DOHH2 (cell line): ENCODE data around the gene HOXB8.
A peak's percentile ranks its signal among the peaks of the same experiment; 100 is the strongest.

Experiments
- H3F3A ChIP-seq: fragments of 200-600 bp; sonication (generic), shearing (Covaris generic); 2 replicates; pipeline ENCODE4 v1.6.0; 2016; ENCODE audit warnings: antibody characterized with exemption, mild to moderate bottlenecking; ENCODE audit not compliant: control insufficient read depth, insufficient read depth
- H3K27ac ChIP-seq: fragments of 200-600 bp; sonication (generic); 2 replicates; pipeline ENCODE4 v1.5.1; 2014; ENCODE audit warnings: low read depth, mild to moderate bottlenecking, low read length, moderate library complexity
- H3K27me3 ChIP-seq: fragments of 200-600 bp; sonication (generic); 2 replicates; pipeline ENCODE4 v1.6.1; 2014; ENCODE audit warnings: mild to moderate bottlenecking, low read length, mixed read lengths; ENCODE audit not compliant: control insufficient read depth
- H3K36me3 ChIP-seq: fragments of 200-600 bp; sonication (generic); 2 replicates; pipeline ENCODE4 v1.6.1; 2014; ENCODE audit warnings: mild to moderate bottlenecking, low read length, moderate library complexity, mixed read lengths; ENCODE audit not compliant: control insufficient read depth
- H3K4me1 ChIP-seq: fragments of 200-600 bp; sonication (generic); 2 replicates; pipeline ENCODE4 v1.6.1; 2014; ENCODE audit warnings: mild to moderate bottlenecking, low read length, mixed read lengths; ENCODE audit not compliant: control insufficient read depth
- H3K4me2 ChIP-seq: fragments of 200-600 bp; sonication (generic); 2 replicates; pipeline ENCODE4 v1.6.0; 2014; ENCODE audit warnings: mild to moderate bottlenecking, low read length, moderate library complexity
- H3K4me3 ChIP-seq: fragments of 200-600 bp; sonication (generic); 2 replicates; pipeline ENCODE4 v1.5.1; 2014; ENCODE audit warnings: mild to moderate bottlenecking, low read length, mixed read lengths
- H3K79me2 ChIP-seq: fragments of 200-600 bp; sonication (generic); 2 replicates; pipeline ENCODE4 v1.6.1; 2014; ENCODE audit warnings: mild to moderate bottlenecking, low read length, mixed read lengths; ENCODE audit not compliant: control insufficient read depth
- H3K9me2 ChIP-seq: fragments of 200-600 bp; sonication (generic); replicated peaks from 2 replicates; pipeline ENCODE4 v1.6.1; 2014; ENCODE audit warnings: mild to moderate bottlenecking, low read length, mixed read lengths; ENCODE audit not compliant: control insufficient read depth
- H3K9me3 ChIP-seq: fragments of 200-600 bp; sonication (generic); 2 replicates; pipeline ENCODE4 v1.6.1; 2014; ENCODE audit warnings: antibody characterized with exemption, low read length, mixed read lengths; ENCODE audit not compliant: control insufficient read depth, insufficient read depth
- H4K20me1 ChIP-seq: fragments of 200-600 bp; sonication (generic); 2 replicates; pipeline ENCODE4 v1.6.0; 2014; ENCODE audit warnings: low read depth, mild to moderate bottlenecking, antibody characterized with exemption, low read length, moderate library complexity; ENCODE audit not compliant: control insufficient read depth, insufficient read depth
- CTCF ChIP-seq: fragments of 200-600 bp; sonication (generic); IDR thresholded peaks from one replicate; pipeline ENCODE4 v1.5.1; 2014; ENCODE audit warnings: antibody characterized with exemption, mild to moderate bottlenecking, low read depth, low read length; ENCODE audit not compliant: poor library complexity, severe bottlenecking
- EZH2phosphoT487 ChIP-seq: fragments of 200-600 bp; sonication (generic); IDR thresholded peaks from 2 replicates; pipeline ENCODE4 v1.6.1; 2017; ENCODE audit warnings: borderline replicate concordance, mild to moderate bottlenecking, antibody characterized with exemption, low read length, moderate library complexity, mixed read lengths

Gene HOXB8

GRCh38 chr17:48620461-48621139 is 5.5 kb upstream of the HOXB8 start:
- peaks cover 88% of the 10 kb centered on the region for H3K27me3 ChIP-seq
- no peaks in the 10 kb centered on the region for H3K9me2 ChIP-seq
- H3K4me2 ChIP-seq, result no peak overlapping the region
- TF ChIP-seq EZH2phosphoT487 (no peak), CTCF (no peak)
- H3K9me3 ChIP-seq, result no peaks in the 10 kb centered on the region
- H3K4me1 ChIP-seq, result peaks cover 7% of the 10 kb centered on the region
- no peak overlapping the region for H3K27ac ChIP-seq
- H4K20me1 ChIP-seq, result no peaks in the 10 kb centered on the region
- no peaks in the 10 kb centered on the region for H3K36me3 ChIP-seq
- no peaks in the 10 kb centered on the region for H3F3A ChIP-seq
- H3K79me2 ChIP-seq, result no peaks in the 10 kb centered on the region
- no peak overlapping the region for H3K4me3 ChIP-seq

- H3K9me2 ChIP-seq, result no peaks in the 10 kb centered on the region
- H4K20me1 ChIP-seq, result no peaks in the 10 kb centered on the region
- peaks cover 7% of the 10 kb centered on the region for H3K4me1 ChIP-seq
- H3F3A ChIP-seq, result no peaks in the 10 kb centered on the region
- peaks cover 83% of the 10 kb centered on the region for H3K27me3 ChIP-seq
- no peaks in the 10 kb centered on the region for H3K9me3 ChIP-seq
- no peak overlapping the region for H3K27ac ChIP-seq
- no peaks in the 10 kb centered on the region for H3K79me2 ChIP-seq
- no peak for TF ChIP-seq EZH2phosphoT487
- TF ChIP-seq CTCF, result no peak
- no peak overlapping the region for H3K4me3 ChIP-seq
- H3K4me2 ChIP-seq, result no peak overlapping the region
- no peaks in the 10 kb centered on the region for H3K36me3 ChIP-seq
Measured at GRCh38 chr17:48619826-48620449, 4.8 kb upstream of the HOXB8 start.

- Histone ChIP-seq H3K4me2 (peak overlapping the region; percentile 41; the same call in 1 of the 2 replicates), H3K4me3 (no peak overlapping the region), H3K9me3 (no peaks in the 10 kb centered on the region), H3K27me3 (peaks cover 83% of the 10 kb centered on the region), H3K27ac (no peak overlapping the region), H4K20me1 (no peaks in the 10 kb centered on the region), H3K79me2 (no peaks in the 10 kb centered on the region), H3F3A (no peaks in the 10 kb centered on the region), H3K36me3 (no peaks in the 10 kb centered on the region), H3K4me1 (peaks cover 7% of the 10 kb centered on the region), H3K9me2 (no peaks in the 10 kb centered on the region)
- TF ChIP-seq EZH2phosphoT487 (no peak), CTCF (peak; percentile 87)
Measured at GRCh38 chr17:48618256-48618896, 3.3 kb upstream of the HOXB8 start.
